PFSK-1 (cell line): ENCODE measurements around the gene BCOR.

ENCODE experiments used
- FOXP2 ChIP-seq: optimal IDR thresholded peaks from 2 replicates; pipeline ENCODE3; 2011; ENCODE audit warnings: borderline replicate concordance, control low read depth, inconsistent platforms; ENCODE audit not compliant: insufficient read depth; ENCODE audit errors: extremely low read length, extremely low read depth
- POLR2AphosphoS5 ChIP-seq: IDR thresholded peaks from 2 replicates; pipeline ENCODE4 v1.6.1; 2012; ENCODE audit warnings: low read depth, mild to moderate bottlenecking, control low read depth, low read length, moderate library complexity
- SIN3A ChIP-seq: IDR thresholded peaks from 2 replicates; pipeline ENCODE4 v1.6.1; 2012; ENCODE audit warnings: mild to moderate bottlenecking, low read length, moderate library complexity, borderline replicate concordance; ENCODE audit not compliant: insufficient read depth
- TF ChIP-seq, protein P1 (sequence below), 2 experiments: IDR thresholded peaks; 2 replicates each; pipeline versions ENCODE4 v1.6.1 to v1.8.0; 2011 to 2012; ENCODE audit warnings: low read depth in 2 of 2, low read length in 2 of 2, control low read depth in 1 of 2, inconsistent platforms in 1 of 2, mild to moderate bottlenecking in 1 of 2, moderate library complexity in 1 of 2; ENCODE audit not compliant: insufficient read depth in 1 of 2

DNA sequence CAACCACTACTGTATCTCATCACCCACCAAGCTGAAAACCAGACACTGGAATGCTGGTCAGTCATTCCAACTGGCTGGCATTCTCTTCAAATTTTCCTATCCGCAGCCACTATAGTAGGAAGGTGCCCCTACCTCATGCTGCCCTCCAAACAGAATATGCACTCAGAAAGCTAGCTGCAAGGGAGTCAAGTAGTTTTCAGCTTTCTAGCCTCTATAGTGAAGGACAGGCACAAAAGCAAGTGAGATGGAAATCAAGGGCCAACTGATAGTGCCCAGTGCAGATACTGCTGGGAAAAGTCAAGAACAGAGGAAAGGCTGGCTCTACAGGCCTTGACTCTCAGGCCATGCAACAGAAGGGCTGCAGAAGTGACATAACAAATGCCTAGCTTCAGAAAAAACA is 47.2 kb downstream of the BCOR start:
- TF ChIP-seq, protein P1, sequence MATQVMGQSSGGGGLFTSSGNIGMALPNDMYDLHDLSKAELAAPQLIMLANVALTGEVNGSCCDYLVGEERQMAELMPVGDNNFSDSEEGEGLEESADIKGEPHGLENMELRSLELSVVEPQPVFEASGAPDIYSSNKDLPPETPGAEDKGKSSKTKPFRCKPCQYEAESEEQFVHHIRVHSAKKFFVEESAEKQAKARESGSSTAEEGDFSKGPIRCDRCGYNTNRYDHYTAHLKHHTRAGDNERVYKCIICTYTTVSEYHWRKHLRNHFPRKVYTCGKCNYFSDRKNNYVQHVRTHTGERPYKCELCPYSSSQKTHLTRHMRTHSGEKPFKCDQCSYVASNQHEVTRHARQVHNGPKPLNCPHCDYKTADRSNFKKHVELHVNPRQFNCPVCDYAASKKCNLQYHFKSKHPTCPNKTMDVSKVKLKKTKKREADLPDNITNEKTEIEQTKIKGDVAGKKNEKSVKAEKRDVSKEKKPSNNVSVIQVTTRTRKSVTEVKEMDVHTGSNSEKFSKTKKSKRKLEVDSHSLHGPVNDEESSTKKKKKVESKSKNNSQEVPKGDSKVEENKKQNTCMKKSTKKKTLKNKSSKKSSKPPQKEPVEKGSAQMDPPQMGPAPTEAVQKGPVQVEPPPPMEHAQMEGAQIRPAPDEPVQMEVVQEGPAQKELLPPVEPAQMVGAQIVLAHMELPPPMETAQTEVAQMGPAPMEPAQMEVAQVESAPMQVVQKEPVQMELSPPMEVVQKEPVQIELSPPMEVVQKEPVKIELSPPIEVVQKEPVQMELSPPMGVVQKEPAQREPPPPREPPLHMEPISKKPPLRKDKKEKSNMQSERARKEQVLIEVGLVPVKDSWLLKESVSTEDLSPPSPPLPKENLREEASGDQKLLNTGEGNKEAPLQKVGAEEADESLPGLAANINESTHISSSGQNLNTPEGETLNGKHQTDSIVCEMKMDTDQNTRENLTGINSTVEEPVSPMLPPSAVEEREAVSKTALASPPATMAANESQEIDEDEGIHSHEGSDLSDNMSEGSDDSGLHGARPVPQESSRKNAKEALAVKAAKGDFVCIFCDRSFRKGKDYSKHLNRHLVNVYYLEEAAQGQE (IDR thresholded peaks at IDR 0.05; ENCODE audit: insufficient read depth in 1 of 2, low read depth in 2 of 2, low read length in 2 of 2) = no peak
- no peak for TF ChIP-seq SIN3A
- TF ChIP-seq POLR2AphosphoS5 = no peak
- no peak for TF ChIP-seq FOXP2
